Mesenchymal stem cell (in vitro differentiated cells and primary cell): ENCODE measurements around the gene SLC35B2.

Experiments used
- DNase-seq: peaks from one replicate; pipeline ENCODE4 v3.0.0-alpha.2; 2013
- H2AFZ ChIP-seq: one replicate; pipeline ENCODE4 v1.6.1; 2013; ENCODE audit warnings: low read depth, mild to moderate bottlenecking, control low read depth, inconsistent platforms, low read length, moderate library complexity
- H2AK5ac ChIP-seq: 2 replicates; pipeline ENCODE4 v1.6.1; 2013; ENCODE audit warnings: low read length, moderate library complexity, mild to moderate bottlenecking, inconsistent platforms; ENCODE audit not compliant: severe bottlenecking
- H2BK120ac ChIP-seq: one replicate; pipeline ENCODE4 v1.6.1; 2013; ENCODE audit warnings: low read depth, mild to moderate bottlenecking, inconsistent platforms, low read length, moderate library complexity
- H2BK12ac ChIP-seq, 2 experiments: one replicate each; pipeline ENCODE4 v1.6.1; 2013; ENCODE audit warnings: inconsistent platforms in 2 of 2, low read length in 2 of 2, mild to moderate bottlenecking in 2 of 2, moderate library complexity in 2 of 2, control low read depth in 1 of 2
- H2BK15ac ChIP-seq: one replicate; pipeline ENCODE4 v1.6.1; 2013; ENCODE audit warnings: mild to moderate bottlenecking, low read depth, inconsistent platforms; ENCODE audit not compliant: poor library complexity, severe bottlenecking
- H2BK5ac ChIP-seq: 2 replicates; pipeline ENCODE4 v1.6.1; 2013; ENCODE audit warnings: low read depth, mild to moderate bottlenecking, low read length, control low read depth, inconsistent platforms; ENCODE audit not compliant: poor library complexity, severe bottlenecking
- H3K14ac ChIP-seq, 2 experiments: one replicate each; pipeline ENCODE4 v1.6.1; 2013; ENCODE audit warnings: inconsistent platforms in 2 of 2, low read length in 2 of 2, control low read depth in 1 of 2, mild to moderate bottlenecking in 1 of 2, moderate library complexity in 1 of 2
- H3K18ac ChIP-seq, 2 experiments: one replicate each; pipeline ENCODE4 v1.6.1; 2013; ENCODE audit warnings: inconsistent platforms in 2 of 2, low read length in 2 of 2, control low read depth in 1 of 2, low read depth in 1 of 2, mild to moderate bottlenecking in 1 of 2
- H3K23ac ChIP-seq, 2 experiments: one replicate each; pipeline ENCODE4 v1.6.1; 2013; ENCODE audit warnings: inconsistent platforms in 2 of 2, low read length in 2 of 2, mild to moderate bottlenecking in 2 of 2, moderate library complexity in 2 of 2, control low read depth in 1 of 2
- H3K27ac ChIP-seq: 2 replicates; pipeline ENCODE4 v1.5.1; 2013; ENCODE audit warnings: mild to moderate bottlenecking, moderate library complexity, low read length, control low read depth, inconsistent platforms; ENCODE audit not compliant: poor library complexity, severe bottlenecking
- H3K27me3 ChIP-seq, 2 experiments: 2 replicates each; pipeline versions ENCODE4 v1.6.1 to v1.7.0; 2013; ENCODE audit warnings: low read length in 2 of 2, mild to moderate bottlenecking in 2 of 2, moderate library complexity in 2 of 2, control low read depth in 1 of 2, inconsistent platforms in 1 of 2; ENCODE audit not compliant: control insufficient read depth in 1 of 2, insufficient read depth in 1 of 2
- H3K36me3 ChIP-seq, 2 experiments: 2 replicates each; pipeline versions ENCODE4 v1.6.1 to v1.7.0; 2013; ENCODE audit warnings: low read length in 2 of 2, control low read depth in 1 of 2, inconsistent platforms in 1 of 2, low read depth in 1 of 2, mild to moderate bottlenecking in 1 of 2; ENCODE audit not compliant: insufficient read depth in 2 of 2, control insufficient read depth in 1 of 2
- H3K4ac ChIP-seq, 2 experiments: one replicate each; pipeline ENCODE4 v1.6.1; 2013; ENCODE audit warnings: inconsistent platforms in 2 of 2, low read length in 2 of 2, mild to moderate bottlenecking in 2 of 2, moderate library complexity in 2 of 2, control low read depth in 1 of 2, low read depth in 1 of 2
- H3K4me1 ChIP-seq: 2 replicates; pipeline ENCODE4 v1.6.1; 2013; ENCODE audit warnings: low read depth, low read length, control low read depth; ENCODE audit not compliant: control insufficient read depth, insufficient read depth
- H3K4me2 ChIP-seq: 2 replicates; pipeline ENCODE4 v1.6.1; 2013; ENCODE audit warnings: low read length, mild to moderate bottlenecking, inconsistent platforms; ENCODE audit not compliant: poor library complexity, severe bottlenecking
- H3K4me3 ChIP-seq, 2 experiments: 2 replicates each; pipeline versions ENCODE4 v1.5.1 to v1.7.0; 2013; ENCODE audit warnings: low read length in 2 of 2, mild to moderate bottlenecking in 2 of 2, control low read depth in 1 of 2, low read depth in 1 of 2; ENCODE audit not compliant: insufficient read depth in 1 of 2
- H3K79me1 ChIP-seq: replicated peaks from 2 replicates; pipeline ENCODE4 v1.6.1; 2013; ENCODE audit warnings: mild to moderate bottlenecking, control low read depth, low read length, inconsistent platforms; ENCODE audit not compliant: poor library complexity, severe bottlenecking
- H3K9ac ChIP-seq: 2 replicates; pipeline ENCODE4 v1.7.0; 2013; ENCODE audit warnings: mild to moderate bottlenecking, low read length, moderate library complexity
- H3K9me3 ChIP-seq: 2 replicates; pipeline ENCODE4 v1.7.0; 2013; ENCODE audit warnings: mild to moderate bottlenecking, low read length; ENCODE audit not compliant: control insufficient read depth
- H4K8ac ChIP-seq: one replicate; pipeline ENCODE4 v1.6.1; 2013; ENCODE audit warnings: inconsistent platforms, mild to moderate bottlenecking, low read length, moderate library complexity
- H4K91ac ChIP-seq: one replicate; pipeline ENCODE4 v1.6.1; 2013; ENCODE audit warnings: mild to moderate bottlenecking, low read length, inconsistent platforms
- WGBS: methylation state at CpG from one replicate; pipeline ENCODE4 v1.1.7; 2013; ENCODE audit warnings: mixed read lengths; 5-methylcytosine and 5-hydroxymethylcytosine counted together

Gene SLC35B2

GRCh38 chr6:44285552-44286284 is 28.4 kb upstream of the SLC35B2 start:
- 80% methylated on average over 25 of the region's 25 CpGs for WGBS
- H2BK12ac ChIP-seq = no peak overlapping the region

GRCh38 chr6:44284867-44285266 is 27.5 kb upstream of the SLC35B2 start:
- H3K23ac ChIP-seq = no peak overlapping the region
- no peak overlapping the region for H3K4me3 ChIP-seq
- no peaks in the 10 kb centered on the region for H3K4me1 ChIP-seq
- no peak overlapping the region for H2BK15ac ChIP-seq
- no peak overlapping the region for H4K91ac ChIP-seq
- H2BK5ac ChIP-seq = no peak overlapping the region
- H3K4ac ChIP-seq = no peak overlapping the region
- no peak overlapping the region for H2AFZ ChIP-seq
- H3K79me1 ChIP-seq = no peaks in the 10 kb centered on the region
- no peak overlapping the region for H3K18ac ChIP-seq
- no peak overlapping the region for H3K4me2 ChIP-seq
- 51% methylated on average over 4 of the region's 4 CpGs for WGBS
- no peak overlapping the region for H3K9ac ChIP-seq
- DNase-seq = no peak
- no peak overlapping the region for H3K27ac ChIP-seq
- H2AK5ac ChIP-seq = no peak overlapping the region
- H3K36me3 ChIP-seq = no peaks in the 10 kb centered on the region
- H3K14ac ChIP-seq = no peak overlapping the region
- H2BK12ac ChIP-seq = no peak overlapping the region
- H4K8ac ChIP-seq = no peak overlapping the region
- no peak overlapping the region for H2BK120ac ChIP-seq
- H3K27me3 ChIP-seq = peaks cover 64 to 89% of the 10 kb centered on the region in 2 experiments
- H3K9me3 ChIP-seq = no peaks in the 10 kb centered on the region

More at GRCh38 chr6:44285552-44286284, 28.4 kb upstream of the SLC35B2 start:
- H3K18ac ChIP-seq = no peak overlapping the region
- no peaks in the 10 kb centered on the region for H3K4me1 ChIP-seq
- H4K91ac ChIP-seq = no peak overlapping the region
- H3K9ac ChIP-seq = no peak overlapping the region
- no peak overlapping the region for H2BK15ac ChIP-seq
- H2AK5ac ChIP-seq = no peak overlapping the region
- no peaks in the 10 kb centered on the region for H3K36me3 ChIP-seq
- no peak overlapping the region for H3K27ac ChIP-seq
- no peak overlapping the region for H4K8ac ChIP-seq
- no peak overlapping the region for H2BK120ac ChIP-seq
- H3K4me3 ChIP-seq = no peak overlapping the region
- no peaks in the 10 kb centered on the region for H3K9me3 ChIP-seq
- H3K79me1 ChIP-seq = no peaks in the 10 kb centered on the region
- H2AFZ ChIP-seq = no peak overlapping the region
- H3K4ac ChIP-seq = no peak overlapping the region
- H3K14ac ChIP-seq = no peak overlapping the region
- peak; percentile 40 for DNase-seq
- H3K4me2 ChIP-seq = no peak overlapping the region
- no peak overlapping the region for H3K23ac ChIP-seq
- no peak overlapping the region for H2BK5ac ChIP-seq
- peaks cover 66 to 89% of the 10 kb centered on the region in 2 experiments for H3K27me3 ChIP-seq

DNA sequence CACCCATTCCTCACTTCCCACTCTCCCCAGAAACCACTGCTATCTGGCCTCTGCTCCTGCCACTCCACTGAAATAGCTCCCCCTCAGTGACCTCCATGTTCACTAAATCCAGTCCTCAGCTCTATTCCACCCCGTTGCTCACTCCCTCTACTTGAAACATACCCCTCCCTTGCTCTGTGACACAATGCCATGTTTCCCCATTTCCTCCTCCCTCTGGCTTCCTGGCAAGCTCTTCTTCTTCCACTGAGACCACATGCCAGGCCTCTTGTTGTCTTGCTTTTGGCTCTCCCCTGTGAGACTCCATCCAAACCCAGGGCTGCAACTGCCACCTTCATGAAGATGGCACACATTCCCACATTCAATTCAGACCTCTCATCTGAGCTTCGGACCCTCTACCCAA is 26.8 kb upstream of the SLC35B2 start:
- H3K9me3 ChIP-seq = no peaks in the 10 kb centered on the region
- no peak overlapping the region for H3K4me3 ChIP-seq
- H2BK5ac ChIP-seq = no peak overlapping the region
- H2AK5ac ChIP-seq = no peak overlapping the region
- no peaks in the 10 kb centered on the region for H3K4me1 ChIP-seq
- no peak overlapping the region for H2BK120ac ChIP-seq
- DNase-seq = no peak
- no peaks in the 10 kb centered on the region for H3K79me1 ChIP-seq
- no peak overlapping the region for H2BK12ac ChIP-seq
- H4K8ac ChIP-seq = no peak overlapping the region
- no peak overlapping the region for H4K91ac ChIP-seq
- H3K23ac ChIP-seq = no peak overlapping the region
- peaks cover 58 to 89% of the 10 kb centered on the region in 2 experiments for H3K27me3 ChIP-seq
- H3K4ac ChIP-seq = no peak overlapping the region
- no peak overlapping the region for H2BK15ac ChIP-seq
- no peaks in the 10 kb centered on the region for H3K36me3 ChIP-seq
- no peak overlapping the region for H3K9ac ChIP-seq
- 50% methylated on average over 2 of the region's 2 CpGs for WGBS
- no peak overlapping the region for H3K27ac ChIP-seq
- no peak overlapping the region for H3K4me2 ChIP-seq
- H2AFZ ChIP-seq = no peak overlapping the region
- no peak overlapping the region for H3K18ac ChIP-seq
- no peak overlapping the region for H3K14ac ChIP-seq

DNA sequence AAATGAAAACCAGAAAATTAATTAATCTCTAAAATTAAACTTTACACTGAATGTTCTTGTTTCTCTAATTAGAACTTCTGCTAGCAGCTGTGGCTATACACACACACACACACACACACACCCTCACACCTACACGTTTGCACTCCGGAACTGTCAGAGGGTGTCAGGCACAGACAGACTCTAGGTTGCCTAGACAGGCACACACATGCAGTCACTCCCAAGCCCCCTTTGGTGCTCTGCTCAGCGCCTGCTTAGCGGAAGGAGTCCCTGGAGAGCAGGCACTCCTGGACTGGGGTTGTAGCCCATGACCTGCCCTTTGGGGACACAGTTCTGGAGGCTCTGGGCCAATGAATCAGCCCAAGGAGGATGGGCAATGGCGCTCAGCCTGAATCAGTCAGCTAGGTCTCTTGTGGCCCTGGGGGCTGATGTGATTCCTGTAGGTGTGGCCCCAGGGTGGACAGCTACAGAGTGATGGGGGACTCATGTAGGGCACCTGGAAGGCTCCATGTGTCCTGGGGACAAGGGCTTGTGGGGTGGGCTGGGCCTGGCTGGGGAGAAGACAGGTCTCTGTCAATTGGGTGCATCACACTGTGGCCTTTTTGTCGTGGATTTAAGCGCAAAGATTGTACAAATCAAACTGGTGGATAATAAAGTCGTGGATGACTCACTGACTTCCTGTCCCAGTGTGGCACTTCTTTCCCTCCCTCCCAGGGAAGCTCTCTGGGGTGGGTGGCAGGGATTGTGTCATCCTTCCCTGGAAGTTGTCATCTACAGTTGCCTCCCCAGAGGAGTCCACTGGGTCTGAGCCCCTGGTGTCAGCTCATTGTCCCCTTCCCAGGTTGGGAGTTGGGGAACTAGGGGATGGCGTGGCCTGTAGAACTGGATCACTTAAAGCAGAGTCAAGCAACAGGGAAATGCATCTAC is 21.7 kb upstream of the SLC35B2 start:
- WGBS = 62% methylated on average over 7 of the region's 9 CpGs
- no peak overlapping the region for H2BK5ac ChIP-seq
- H3K18ac ChIP-seq = no peak overlapping the region

More for the DNA sequence above, 21.7 kb upstream of the SLC35B2 start:
- Histone ChIP-seq H4K8ac (no peak overlapping the region), H3K4me3 (no peak overlapping the region), H2BK12ac (no peak overlapping the region), H3K79me1 (no peaks in the 10 kb centered on the region), H4K91ac (no peak overlapping the region), H3K36me3 (no peaks in the 10 kb centered on the region), H3K27ac (no peak overlapping the region), H3K4me2 (no peak overlapping the region), H3K4me1 (peaks cover 3% of the 10 kb centered on the region), H3K4ac (no peak overlapping the region), H3K27me3 (peaks cover 46 to 90% of the 10 kb centered on the region in 2 experiments), H3K9ac (no peak overlapping the region), H3K23ac (no peak overlapping the region), H2BK120ac (no peak overlapping the region), H3K14ac (no peak overlapping the region), H2BK15ac (no peak overlapping the region), H2AK5ac (no peak overlapping the region), H3K9me3 (no peaks in the 10 kb centered on the region), H2AFZ (no peak overlapping the region)
- DNase-seq = no peak
